ENCODE measurements around the gene THOC2.
"Not testable (repeated sequence)": the region's sequence is repeated elsewhere in the genome, so short reads cannot be mapped to it uniquely, and the experiment has no call there.

THOC2 gene

DNA sequence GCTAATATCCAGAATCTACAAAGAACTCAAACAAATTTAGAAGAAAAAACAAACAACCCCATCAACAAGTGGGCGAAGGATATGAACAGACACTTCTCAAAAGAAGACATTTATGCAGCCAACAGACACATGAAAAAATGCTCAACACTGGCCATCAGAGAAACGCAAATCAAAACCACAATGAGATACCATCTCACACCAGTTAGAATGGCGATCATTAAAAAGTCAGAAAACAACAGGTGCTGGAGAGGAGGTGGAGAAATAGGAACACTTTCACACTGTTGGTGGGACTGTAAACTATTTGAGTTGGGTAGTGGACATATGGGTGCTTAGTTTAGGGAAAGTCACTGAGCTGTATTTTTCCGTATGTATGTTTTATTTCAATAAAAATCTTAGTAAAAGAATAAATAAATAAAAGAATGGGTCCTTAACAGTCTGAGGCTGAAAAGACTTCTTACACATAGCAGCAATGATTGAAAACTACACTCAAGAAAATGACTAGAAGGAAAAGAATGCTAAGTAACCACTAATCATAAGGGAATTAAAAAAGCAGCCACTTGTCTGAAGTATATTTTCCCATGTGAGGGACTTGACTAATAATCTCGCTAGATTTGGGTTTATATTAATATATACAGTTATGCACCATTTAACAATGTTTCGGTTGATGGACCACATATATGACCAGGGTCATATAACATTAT is 68.2 kb downstream of the THOC2 start:
- not testable (repeated sequence) for ATAC-seq

DNA sequence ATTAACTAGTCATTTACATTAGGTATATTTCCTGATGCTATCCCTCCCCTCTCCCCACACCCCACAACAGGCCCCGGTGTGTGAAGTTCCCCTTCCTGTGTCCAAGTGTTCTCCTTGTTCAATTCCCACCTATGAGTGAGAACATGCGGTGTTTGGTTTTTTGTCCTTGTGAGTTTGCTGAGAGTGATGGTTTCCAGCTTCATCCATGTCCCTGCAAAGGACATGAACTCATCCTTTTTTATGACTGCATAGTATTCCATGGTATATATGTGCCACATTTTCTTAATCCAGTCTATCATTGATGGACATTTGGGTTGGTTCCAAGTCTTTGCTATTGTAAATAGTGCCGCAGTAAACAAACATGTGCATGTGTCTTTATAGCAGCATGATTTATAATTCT is 69.1 kb downstream of the THOC2 start:
- DNase-seq, ATAC-seq: not testable (repeated sequence)

More for the DNA sequence above, 68.2 kb downstream of the THOC2 start:
- not testable (repeated sequence) for DNase-seq

DNA sequence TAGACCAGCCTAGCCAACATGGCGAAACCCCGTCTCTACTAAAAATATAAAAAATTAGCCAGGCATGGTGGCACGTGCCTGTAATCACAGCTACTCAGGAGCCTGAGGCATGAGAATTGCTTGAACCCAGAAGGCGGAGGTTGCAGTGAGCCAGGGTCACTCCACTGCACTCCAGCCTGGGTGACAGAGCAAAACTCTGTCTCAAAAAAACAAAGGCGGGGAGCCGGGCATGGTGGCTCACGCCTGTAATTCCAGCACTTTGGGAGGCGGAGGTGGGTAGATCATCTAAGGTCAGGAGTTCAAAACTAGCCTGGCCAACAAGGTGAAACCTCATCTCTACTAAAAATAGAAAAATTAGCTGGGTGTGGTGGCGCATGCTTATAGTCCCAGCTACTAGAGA is 76.3 kb downstream of the THOC2 start:
- not testable (repeated sequence) for ATAC-seq, DNase-seq

DNA sequence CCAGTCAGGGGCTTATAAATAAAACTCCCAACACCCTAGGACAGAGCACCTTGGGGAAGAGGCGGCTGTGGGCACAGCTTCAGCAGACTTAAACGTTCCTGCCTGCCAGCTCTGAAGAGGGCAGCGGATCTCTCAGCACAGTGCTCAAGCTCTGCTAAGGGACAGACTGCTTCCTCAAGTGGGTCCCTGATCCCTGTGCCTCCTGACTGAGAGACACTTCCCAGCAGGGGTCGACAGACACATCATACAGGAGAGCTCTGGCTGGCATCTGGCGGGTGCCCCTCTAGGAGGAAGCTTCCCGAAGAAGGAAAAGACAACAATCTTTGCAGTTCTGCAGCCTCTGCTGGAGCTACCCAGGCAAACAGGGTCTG is 84.1 kb downstream of the THOC2 start:
- not testable (repeated sequence) for ATAC-seq, DNase-seq

DNA sequence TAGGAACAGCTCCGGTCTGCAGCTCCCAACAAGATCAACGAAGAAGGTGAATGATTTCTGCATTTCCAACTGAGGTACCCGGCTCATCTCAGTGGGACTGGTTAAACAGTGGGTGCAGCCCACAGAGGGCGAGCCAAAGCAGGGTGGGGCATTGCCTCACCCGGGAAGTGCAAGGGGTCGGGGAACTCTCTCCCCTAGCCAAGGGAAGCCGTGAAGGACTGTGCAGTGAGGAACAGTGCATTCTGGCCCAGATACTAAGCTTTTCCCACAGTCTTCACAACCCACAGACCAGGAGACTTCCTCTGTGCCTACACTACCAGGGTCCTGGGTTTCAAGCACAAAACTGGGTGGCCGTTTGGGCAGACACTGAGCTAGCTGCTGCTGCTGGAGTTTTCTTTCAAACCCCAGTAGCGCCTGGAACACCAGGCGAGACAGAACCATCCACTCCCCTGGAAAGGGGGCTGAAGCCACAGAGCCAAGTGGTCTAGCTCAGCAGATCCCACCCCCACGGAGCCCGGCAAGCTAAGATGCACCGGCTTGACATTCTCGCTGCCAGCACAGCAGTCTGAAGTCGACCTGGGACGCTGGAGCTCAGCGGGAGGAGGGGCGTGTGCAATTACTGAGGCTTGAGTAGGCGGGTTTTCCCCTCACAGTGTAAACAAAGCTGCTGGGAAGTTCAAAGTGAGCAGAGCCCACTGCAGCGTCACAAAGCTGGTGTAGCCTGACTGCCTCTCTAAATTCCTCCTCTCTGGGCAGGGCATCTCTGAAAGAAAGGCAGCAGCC is 84.6 kb downstream of the THOC2 start:
- DNase-seq (peak; percentile 3), ATAC-seq (no peak)

DNA sequence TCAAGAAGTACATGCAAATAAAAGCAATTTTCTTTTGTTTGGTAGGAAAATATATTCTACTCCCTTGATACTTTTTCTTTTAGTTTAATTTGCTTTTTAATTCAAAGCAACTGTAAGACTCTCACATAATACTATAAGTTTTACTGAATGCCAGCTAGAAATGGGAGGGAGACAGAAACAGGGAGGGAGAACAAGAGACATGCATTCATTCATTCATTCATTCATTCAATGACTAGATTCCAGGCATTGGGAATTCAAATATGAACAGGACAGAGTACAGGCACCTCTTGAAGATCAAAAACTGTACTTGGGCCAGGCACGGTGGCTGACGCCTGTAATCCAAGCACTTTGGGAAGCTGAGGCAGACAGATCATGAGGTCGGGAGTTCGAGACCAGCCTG is 85.6 kb downstream of the THOC2 start:
- ATAC-seq = no peak
- no peak for DNase-seq

DNA sequence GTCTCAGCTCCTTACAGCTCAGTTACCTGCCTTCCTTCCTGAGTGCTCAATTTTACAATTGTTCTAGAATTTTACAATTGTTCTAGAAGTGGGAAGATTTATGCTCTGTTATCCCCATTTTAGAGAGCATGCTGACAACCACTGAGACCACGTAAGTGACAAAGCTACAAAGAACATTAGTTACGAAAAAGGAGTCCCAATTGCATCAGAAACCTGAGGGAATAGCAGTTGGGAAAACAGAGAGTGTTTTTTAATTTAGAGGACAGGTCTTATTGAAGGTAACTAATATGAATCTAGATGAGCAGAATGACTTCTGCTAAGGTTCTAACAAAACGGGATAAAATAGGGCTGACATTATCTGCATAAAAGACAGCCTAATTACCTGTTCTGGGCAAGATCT is 103.3 kb downstream of the THOC2 start:
- ATAC-seq = no peak
- DNase-seq = no peak

DNA sequence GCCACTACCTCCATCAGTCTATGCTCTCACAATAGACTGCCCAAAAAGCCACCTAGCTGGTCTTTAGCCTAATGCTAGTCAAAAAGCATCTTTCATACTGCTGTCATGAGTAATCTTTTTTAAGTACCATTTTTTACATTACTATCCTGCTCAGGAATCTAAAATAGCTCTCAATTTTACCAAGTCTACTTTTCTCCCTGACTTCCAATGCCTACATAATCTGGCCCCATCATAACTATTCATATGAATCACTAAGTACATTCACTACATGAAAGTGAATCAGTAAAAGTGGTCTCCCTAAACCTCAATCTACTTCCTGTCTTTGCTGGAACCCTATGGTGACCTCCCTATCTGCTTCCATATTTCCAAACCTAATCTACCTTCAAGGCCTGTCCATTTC is 105.9 kb downstream of the THOC2 start:
- DNase-seq = no peak

DNA sequence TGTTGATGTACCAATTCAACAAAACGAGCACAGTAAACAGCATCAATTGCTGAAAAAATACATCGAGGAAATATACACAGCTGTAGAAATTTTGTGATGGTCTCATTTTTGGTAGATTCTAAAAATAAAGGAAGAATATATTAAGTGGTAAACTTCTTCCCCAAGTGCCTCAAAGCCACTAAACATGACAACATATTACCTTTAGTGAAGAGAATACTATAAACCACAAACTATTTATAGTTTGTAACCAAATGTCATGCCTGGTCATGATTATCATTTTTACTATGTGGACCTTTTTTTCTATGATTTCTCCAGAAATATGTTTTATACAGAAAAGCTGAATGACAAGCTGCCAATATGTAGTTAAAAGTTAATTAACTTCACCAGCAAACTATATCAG is 106.9 kb downstream of the THOC2 start:
- ATAC-seq (no peak), DNase-seq (no peak)

More for the DNA sequence above, 105.9 kb downstream of the THOC2 start:
- peak; percentile 77 for ATAC-seq

DNA sequence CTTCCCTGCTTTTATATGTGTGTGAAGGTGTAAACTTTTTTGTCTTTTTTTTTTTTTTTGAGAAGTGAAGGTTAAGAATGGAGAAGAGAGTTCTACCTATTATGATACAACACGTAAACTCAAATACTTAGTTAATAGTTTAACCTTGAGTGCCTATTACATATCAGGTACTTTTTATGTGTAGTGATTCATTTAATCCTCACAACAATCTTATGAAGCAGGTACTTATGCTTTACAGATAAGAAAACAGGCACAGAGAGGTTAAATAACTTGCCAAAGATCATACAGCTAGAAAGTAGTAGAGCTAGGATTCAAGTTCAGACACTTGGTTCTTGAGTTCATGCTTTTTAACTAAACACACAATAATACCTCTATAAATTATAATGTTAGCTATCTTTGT is 107.4 kb downstream of the THOC2 start:
- no peak for DNase-seq
- ATAC-seq = no peak

DNA sequence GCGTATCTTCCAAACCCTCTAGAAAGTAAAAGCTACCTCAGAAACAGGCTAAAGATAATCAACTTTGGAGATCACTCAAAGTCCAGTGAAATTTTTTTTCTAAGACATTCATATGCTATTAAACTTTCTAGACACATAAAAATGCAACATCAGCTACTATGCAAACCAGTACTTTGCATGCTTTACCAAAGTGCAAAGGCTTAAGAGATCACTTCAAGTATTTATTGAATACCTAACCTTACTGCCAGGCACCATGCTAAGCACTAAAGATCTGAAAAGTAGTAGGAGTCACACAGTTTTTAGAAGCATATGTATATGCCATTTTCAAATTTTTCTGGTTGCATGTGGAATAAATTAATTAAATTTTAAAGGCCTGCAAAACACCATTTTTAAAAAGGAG is 115.8 kb downstream of the THOC2 start:
- ATAC-seq (no peak), DNase-seq (no peak)

DNA sequence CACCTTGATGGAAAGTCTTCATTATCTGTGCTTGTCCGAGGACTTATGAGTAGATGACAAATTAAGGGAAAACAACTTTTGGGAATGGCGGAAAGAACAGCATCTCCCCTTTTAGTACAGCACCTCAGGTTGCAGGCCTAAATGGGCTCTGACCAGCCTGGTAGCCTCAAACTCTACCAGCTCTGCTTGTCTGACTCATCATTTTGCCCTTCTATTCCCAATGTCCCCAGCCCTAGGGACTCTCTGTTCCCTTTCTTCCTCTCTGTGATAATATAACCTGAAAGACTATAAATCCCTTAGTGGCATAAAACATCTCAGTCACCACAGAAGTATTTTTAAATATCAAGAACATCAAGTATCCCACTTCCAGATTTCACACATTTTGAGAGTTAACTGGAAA is 121.9 kb downstream of the THOC2 start:
- no peak for ATAC-seq
- no peak for DNase-seq

DNA sequence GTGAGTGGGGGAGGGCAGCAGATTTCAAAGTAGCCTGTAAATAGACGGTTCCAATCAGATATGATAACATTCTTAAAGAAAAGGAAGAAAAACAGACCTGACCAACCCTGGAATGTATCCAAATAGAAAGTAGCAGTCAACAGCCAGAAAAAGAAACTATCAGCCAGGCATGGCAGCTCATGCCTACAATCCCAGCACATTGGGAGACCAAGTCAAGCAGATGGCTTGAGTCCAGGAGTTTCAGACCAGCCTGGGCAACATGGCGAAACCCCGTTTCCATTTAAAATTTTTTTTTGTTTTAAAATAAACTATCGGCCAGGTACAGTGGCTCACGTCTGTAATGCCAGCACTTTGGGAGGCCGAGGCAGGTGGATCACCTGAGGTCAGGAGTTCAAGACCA is 125.0 kb downstream of the THOC2 start:
- ATAC-seq = no peak

DNA sequence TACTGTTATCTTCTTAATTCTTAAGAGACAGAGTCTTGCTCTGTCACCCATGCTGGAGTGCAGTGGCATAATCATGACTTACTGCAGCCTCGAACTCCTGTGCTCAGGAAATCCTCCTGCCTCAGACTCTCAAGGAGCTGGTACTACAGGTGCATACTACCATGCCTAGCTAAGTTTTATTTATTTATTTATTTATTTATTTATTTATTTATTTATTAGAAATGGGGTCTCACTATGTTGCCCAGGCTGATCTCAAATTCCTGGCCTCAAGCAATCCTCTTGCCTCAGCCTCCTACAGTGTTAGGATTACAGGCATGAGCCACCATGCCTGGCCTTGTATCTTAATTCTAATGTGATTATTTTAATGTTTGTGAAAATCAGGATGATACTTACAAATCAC is 125.6 kb downstream of the THOC2 start:
- no peak for DNase-seq
- ATAC-seq = no peak

More for the DNA sequence above, 125.0 kb downstream of the THOC2 start:
- no peak for DNase-seq

DNA sequence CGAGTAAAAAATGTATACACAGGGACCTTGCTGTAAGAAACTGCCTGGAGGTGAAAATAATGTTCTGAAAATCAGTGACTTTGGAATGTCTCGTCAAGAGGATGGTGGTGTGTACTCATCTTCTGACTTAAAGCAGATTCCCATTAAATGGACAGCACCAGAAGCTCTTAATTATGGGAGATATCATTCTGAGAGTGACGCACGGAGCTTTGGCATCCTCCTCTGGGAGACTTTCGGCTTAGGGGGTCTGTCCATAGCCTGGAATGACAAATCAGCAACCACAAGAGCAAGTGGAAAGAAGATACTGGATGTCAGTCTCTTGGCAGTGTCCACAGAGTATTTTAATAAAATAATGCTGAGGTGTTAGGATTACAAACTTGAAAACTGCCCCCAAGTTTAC is 129.4 kb downstream of the THOC2 start:
- DNase-seq = no peak
- no peak for ATAC-seq

DNA sequence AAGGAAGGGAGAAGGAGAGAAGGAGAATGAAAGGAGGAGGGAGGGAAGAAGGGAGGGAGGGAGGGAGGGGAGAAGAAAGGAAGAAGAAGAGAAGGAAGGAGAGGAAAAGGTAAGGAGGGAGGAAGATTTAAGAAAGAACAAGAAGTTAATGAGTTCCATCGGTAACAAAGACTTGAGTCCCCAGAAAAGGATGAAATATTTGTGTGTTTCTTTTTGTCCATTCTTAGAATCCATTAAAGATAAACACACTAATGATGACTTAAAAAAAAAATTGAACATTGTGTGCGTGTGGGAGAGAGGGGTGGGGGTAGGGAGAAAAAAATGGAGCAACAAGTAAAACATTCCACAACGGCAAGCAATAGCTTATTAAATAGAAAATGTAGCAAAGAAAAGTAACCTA is 131.4 kb downstream of the THOC2 start:
- DNase-seq (no peak), ATAC-seq (no peak)

DNA sequence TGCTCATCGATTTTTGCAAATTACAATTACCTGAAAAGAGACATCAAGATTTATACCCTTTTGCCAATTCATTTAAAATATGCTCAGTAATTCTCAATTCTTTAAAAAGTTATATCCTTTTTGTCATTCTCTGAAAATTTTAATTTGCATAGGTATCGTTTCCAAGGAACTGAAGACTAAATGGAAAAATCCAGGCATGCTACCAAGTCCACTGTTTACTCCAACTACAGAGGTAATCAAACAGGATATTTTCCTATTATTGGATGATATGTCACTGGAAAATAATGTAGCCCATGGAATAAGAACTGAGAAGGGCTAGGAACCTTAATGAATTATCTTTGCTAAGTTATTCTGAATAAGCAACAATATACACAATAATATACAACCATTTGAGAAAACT is 132.7 kb downstream of the THOC2 start:
- no peak for ATAC-seq
- no peak for DNase-seq

DNA sequence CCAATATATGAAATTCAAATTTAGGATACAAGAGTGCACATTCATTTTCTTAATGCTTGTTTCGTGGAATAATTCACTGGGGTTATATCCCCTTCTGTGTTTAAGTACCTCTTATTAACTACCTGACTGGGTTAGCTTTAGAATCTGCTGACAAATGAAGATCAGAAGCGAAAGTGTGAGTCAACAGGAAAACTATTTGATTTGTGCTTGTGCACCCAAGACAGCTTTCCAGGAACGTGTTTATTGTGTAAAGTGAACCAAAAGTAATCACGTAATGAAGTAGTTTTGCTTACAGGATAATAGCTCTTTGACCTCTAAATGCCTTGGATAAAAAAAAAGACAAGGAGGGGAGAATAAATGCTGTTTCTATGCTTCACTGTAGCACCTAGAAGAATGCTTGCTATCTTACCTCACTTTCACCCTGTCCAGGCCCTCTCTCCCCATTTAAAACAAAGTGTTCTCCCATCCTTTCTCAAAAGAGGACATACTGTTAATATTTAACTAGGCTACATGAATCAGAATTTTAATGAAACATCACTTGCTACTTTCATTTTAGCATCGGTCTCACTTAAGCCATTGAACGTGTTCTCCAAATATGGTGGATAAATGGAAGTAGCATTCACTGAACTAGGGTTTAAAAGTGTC is 141.9 kb downstream of the THOC2 start:
- no peak for ATAC-seq
- no peak for DNase-seq

DNA sequence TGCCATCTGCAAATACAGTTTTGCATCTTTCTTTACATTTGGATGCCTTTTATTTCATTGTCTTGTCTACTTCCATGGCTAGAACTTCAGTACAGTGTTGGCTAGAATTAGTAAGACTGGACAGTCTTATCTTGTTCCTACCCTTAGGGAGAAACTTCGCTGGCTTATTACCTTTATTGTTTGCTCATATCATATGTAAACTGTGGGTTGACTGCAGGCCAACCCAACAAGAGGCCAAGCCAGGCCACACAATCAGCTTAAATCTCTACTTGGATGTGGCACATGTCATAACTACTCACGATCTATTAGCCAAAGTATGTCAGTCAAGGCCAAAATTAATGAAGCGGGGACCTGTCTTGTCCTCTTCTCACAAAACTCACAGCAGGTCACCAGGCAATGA is 144.1 kb downstream of the THOC2 start:
- DNase-seq = no peak
- ATAC-seq = no peak

DNA sequence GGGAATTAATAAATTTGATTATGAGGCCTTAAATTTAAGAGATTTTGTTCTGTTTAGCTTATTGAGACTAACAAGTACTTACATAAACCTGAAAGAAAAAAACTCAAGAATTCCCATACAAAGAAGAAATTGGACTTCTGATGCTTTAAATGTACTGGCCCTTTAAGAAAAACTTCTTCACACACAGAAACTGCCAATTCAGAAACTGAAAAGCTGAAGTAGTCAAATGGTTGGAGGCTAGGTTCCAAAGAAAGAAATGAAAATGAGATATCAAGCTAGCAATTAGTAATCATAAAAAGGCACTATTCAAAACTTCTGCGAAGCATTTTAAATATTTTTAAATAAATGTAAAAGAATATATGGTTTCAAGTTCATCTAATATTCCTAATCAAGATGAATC is 151.3 kb downstream of the THOC2 start:
- DNase-seq (no peak), ATAC-seq (no peak)

DNA sequence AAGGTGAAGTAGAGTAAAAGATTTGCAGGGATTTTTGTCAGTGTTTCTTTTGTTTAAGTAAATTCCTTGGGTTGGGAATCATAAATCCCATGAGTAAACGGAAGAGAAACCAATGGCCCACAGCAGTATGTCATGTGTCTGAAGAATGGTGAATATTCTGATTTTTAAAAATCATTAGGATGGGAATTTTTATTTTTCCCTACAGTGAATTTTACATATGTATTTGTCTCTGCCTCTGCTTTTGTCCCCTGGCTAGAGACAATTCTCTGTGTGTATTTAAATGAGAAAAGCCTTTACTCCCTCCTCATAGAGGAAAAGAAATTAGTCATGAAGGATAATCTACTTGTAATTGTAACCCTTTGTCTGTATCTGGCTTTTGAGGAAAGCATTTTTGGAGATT is 152.1 kb downstream of the THOC2 start:
- ATAC-seq = no peak
- DNase-seq = no peak

DNA sequence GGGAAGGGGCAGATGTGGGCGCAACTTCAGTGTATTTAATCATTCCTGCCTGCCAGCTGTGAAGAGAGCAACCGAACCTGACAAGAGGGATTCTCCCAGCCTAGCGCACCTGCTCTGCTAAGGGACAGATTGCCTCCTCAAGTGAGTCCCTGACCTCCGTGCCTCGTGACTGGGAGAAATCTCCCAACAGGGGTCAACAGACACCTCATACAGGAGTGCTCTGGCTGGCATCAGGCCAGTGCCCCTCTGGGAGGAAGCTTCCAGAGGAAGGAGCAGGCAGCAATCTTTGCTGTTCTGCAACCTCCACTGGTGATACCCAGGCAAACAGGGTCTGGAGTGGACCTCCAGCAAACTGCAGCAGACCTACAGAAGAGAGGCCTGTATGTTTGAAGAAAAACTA is 158.8 kb downstream of the THOC2 start:
- ATAC-seq, DNase-seq: not testable (repeated sequence)

DNA sequence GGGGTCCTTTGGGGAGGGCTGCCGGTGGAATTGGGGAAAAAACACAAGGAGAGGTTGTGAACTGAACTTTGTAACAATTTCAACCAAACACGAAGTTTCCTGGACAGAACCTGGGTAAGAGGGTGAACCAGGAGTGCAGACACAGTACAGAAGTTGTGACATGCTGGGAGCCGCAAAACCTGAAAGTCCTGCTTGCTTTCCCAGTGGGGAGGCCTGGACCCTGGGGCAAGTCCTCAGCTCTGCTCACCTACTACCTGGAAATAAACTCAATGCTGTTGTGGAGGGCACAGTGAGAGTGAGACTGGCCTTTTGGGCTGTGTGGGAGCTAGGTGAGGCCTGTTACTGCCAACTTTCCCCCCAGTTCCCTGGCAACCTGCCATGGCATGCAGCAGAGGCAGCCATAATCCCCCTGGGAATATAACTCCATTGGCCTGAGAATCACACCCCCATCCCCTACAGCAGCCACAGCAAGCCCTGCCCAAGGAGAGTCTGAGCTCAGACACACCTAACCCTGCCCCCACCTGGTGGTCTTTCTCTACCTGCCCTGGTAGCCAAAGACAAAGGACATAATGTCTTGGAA is 162.8 kb downstream of the THOC2 start:
- no peak for DNase-seq
- ATAC-seq = no peak

All from stimulated activated naive CD8-positive, alpha-beta T cell treated with anti-CD3 and anti-CD28 coated beads, Interleukin-15, Interleukin-2, amounts not matched to agents 100 U/mL and 50 U/mL, for 24 hours (primary cell).